Measurements from ENCODE around the gene RPP30.

Gene RPP30

DNA sequence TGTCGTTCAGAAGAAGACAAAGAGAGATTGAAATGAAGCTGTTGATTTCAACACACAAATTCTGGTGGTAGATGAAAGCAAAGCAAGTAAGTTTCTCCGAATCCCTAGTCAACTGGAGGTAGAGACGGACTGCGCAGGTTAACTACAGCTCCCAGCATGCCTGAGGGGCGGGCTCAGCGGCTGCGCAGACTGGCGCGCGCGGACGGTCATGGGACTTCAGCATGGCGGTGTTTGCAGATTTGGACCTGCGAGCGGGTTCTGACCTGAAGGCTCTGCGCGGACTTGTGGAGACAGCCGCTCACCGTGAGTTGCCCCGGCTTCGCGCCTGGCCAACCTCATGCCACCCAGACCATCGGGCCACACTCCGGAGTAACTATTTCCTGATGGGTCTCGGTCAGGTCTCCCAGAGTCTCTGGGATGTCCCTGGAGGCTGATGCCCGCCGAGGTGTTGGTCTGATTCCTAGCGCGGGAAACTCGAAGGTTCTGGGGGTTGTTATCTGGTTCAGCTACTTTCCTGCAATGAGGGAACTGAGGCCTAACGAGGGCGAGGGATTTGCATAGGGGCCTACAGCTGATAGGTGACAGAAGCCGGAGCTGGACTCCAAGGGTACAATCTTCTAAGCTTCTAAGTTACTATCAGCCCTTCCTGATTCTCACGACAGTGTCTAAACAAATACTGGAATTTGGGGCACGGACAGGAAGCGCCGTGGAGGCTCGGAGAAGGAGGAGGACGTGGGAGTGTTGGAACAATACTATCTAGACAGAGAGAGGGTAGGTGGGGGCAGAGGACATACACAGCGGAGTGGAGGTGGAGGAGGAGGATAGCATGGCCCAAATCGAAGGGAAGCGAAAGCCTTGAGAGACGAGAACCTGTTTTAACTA is at the start of gene RPP30:
TSS of gene RPP30 (plus strand) at position 209 of the 882 bp plus-strand sequence. CDS start at position 222, 13 bp downstream.
- peak; percentile 84 for DNase-seq

DNA sequence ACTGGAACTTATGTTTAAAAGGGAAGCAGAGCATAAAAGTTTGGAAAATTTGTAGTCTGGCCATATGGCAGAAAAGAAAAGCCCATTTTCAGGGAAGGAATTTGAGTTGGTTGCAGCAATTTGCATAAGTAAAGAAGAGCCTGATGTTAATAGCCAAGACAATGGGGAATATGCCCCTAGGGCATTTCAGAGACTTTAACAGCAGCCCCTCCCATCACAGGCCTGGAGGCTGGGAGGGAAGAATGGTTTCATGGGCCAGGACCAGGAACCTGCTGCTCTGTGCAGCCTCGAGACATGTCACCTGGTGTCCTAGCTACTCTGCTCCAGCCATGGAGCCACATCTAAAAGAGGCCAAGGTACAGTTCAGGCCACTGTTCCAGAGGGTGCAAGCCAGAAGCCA is 49.3 kb upstream of the RPP30 start:
- no peak for DNase-seq

DNA sequence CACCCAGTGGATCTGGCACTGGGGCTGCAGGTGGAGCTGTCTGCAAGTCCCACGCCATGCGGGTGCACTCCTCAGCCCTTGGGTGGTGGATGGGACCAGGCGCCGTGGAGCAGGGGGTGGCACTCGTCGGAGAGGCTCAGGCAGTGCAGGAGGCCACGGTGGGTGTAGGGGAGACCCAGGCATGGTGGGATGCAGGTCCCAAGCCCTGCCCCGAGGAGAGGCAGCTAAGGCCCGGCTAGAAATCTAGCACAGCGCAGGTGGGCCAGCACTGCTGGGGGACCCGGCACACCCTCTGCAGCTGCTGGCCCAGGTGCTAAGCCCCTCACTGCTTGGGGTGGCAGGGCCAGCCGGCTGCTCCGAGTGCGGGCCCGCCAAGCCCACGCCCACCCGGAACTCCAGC is 39.7 kb upstream of the RPP30 start:
- no peak for DNase-seq

- DNase-seq, result no peak
These were observed 37.4 kb upstream of the RPP30 start for GRCh38 chr10:90834326-90834725.

- no peak for DNase-seq
These were observed 34.3 kb upstream of the RPP30 start for GRCh38 chr10:90837486-90837885.

- no peak for DNase-seq
These were observed 29.0 kb upstream of the RPP30 start for GRCh38 chr10:90842725-90843124.

DNA sequence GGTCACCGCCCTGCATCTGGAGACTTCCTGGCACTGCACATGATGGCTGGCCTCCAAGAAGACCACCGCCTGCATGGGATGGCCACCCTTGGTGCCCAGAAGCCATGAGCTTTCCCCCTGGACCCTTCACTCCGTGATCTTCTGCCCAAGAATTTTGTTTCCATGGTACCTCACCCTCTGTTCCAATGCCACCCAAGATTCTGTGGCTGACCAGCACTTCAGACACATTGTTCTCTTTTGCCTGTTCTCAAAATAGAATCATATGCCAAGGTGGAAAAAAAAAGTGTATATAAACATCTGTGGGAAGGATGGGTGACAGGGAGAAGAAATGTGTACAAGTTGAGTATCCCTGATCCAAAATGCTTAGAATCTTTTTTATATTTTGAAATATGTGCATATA is 26.0 kb upstream of the RPP30 start:
- DNase-seq, result no peak

GRCh38 chr10:90846746-90847145 is 25.0 kb upstream of the RPP30 start:
- DNase-seq, result no peak

DNA sequence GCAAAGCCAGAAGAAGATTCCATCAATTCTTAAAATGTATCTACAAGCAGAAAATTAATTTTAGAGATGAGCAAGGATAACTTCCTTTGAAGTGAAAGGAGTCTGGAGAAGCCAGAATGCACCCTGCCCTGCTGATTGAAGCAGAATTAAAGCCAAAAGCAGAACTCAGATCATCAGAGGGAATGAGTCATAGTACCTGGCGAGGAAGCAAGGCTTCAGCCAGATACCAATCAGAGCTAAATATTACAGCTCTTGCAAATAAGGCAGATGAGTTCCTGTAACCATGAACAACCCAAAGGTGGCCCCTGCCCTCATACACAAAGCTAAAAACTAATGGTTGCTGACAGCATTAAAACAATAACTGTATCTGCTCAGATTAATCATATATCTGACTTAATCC is 24.3 kb upstream of the RPP30 start:
- no peak for DNase-seq

DNA sequence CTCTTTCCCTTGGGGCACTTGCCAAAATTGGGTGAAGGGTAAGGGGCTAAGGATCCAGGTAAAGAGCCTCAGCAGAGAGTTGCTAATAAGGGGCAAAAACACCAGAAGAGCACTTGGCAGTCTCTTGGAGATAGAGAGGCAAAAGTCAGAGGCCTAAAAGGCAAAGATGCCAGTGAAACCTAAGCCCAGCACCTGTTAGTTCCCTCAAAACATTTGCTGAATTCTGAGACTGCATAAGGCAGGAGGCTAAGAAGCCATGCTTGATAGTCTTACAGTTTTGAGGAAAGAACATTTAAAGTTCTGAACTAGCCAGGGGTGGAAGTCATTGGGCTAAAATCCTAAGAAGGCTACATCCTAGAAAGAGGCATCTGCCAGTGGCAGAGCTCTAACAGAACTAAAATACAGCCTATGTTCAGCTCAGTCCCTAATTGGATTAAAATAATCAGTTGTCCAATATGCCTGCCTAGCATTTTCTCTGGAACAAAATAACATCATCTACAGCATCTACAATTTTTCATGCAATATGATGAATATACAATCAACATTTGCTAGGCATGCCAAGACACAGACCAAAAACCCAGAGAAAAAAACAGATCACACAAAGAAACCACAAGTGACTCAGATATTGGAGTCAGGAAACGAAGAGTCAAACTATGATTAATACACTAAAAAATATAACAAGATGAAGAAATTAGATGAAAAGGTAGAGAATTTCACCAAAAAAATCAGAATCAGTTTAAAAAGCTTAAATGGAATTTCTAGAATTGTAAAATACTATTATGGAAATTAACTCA is 21.6 kb upstream of the RPP30 start:
- DNase-seq, result no peak

DNA sequence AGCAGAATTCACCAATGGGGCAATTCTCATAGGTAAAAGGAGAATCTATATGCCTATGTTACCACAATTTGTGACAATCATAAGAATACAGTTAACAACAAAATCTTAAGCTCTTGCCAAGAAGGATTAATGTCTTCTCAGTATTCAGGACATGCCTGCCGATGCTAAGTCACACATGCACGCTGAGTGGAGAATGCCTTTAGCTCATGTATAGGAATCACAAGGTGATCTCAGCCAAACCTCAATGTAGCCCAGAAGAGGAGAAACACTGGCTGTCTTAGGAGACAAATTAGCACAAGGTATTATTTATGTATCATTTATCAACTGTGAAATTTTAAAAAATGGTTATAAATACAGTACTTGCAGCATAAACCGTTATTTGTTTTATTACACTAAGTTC is 16.6 kb upstream of the RPP30 start:
- no peak for DNase-seq

DNA sequence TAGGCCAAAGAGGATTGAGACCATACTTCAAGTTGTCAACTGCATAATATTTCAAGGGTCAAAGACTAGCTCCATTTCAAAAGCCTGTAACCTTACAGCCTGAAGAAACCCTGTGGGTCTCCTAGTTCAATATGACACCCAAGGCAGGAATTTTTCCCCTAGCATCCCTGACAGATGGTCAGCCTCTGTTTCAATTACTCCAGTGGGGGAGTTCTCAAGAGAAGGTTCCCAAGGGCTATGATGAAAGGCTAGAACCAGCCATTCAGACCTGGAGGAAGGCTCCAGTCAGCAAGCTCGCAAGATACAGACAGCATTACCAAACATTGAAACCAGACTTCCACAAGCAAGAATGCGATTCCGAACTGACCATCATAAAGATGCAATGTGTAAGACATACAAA is 15.5 kb upstream of the RPP30 start:
- DNase-seq, result no peak

- DNase-seq, result peak; percentile 9
These were observed 14.7 kb upstream of the RPP30 start for GRCh38 chr10:90856964-90857634.

- DNase-seq, result peak; percentile 34
These were observed 13.9 kb upstream of the RPP30 start, which contains the start of gene HTR7 for GRCh38 chr10:90857635-90858460. Gene HTR7, minus strand, starts transcription at chr10:90858039. Its CDS starts 368 bp downstream, at chr10:90857671.

- no peak for DNase-seq
These were observed 13.3 kb upstream of the RPP30 start for GRCh38 chr10:90858461-90858968.

- no peak for DNase-seq
These were observed 12.4 kb upstream of the RPP30 start for GRCh38 chr10:90859321-90859751.

DNA sequence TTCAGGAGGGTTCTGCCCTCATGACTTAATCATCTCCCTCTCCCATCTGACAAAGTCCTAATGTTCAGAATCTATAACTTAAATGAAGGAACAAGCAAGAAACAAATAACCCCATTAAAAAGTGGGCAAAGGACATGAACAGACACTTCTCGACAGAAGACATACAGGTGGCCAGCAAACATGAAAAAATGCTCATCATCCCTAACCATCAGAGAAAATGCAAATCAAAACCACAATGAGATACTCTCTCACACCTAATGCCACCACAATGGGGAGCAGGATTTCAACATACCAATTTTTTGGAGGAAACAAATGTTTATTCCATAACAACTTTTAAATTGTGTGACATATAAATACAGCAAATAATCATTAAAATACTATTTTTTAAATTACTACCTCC is 11.0 kb upstream of the RPP30 start:
- no peak for DNase-seq

DNA sequence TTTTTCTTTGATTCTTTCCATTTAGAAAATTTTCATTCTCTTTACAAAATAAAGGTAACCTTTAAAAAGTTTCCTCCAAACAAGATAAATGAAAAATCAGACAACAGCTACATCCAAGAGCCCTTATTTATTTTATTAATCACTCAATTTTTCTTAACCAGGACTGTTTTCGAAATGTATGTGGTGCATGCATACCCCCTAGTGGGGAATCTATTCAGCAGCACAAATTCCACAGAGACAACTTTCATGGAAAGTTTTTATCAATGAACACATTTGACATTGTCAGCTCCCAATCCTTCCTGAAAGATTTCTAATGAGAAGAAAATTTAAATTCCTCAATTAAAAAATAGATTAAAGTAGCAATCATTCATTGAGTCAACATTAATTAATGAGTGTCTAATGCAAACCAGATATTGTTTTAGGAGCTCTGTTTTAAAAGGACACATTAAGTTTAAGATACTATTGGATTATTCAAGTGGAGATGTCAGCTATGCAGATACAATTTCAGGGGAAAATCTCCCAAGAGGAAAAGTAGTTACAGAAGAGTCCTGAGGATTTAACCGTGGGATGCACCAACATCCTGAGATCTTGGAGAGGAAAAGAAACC is 8.8 kb upstream of the RPP30 start:
- no peak for DNase-seq

DNA sequence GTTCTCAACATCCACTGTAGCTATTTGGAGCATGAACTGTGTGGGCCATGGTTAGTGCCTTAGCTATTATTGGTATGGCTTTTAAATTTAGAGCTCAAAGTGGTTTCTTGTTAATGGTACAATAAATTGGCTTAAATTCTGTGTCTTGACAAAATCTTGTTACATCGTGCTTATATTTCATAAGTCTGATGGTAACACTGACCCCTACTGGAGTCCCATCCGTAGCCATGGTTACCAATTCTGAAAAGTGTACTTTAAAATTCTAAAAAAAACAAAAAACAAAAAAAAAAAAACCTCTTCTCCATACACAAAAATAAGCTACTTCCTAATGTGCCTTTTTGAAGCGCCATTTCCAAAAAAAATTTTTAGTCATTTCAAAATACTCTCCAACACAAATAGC is 6.4 kb upstream of the RPP30 start:
- DNase-seq, result no peak

- no peak for DNase-seq
These were observed 5.7 kb upstream of the RPP30 start for GRCh38 chr10:90866050-90866598.

GRCh38 chr10:90871279-90871765 is 452 bp upstream of the RPP30 start:
- peak; percentile 26 for DNase-seq
